KOPT-K1 (cell line): Measurements from ENCODE around the gene RNF130.

Experiments
- H3K27ac ChIP-seq: fragments of 200-600 bp; sonication (generic); 2 replicates; pipeline ENCODE4 v1.5.1; 2016; ENCODE audit warnings: antibody characterized with exemption, mild to moderate bottlenecking, low read depth, low read length; ENCODE audit not compliant: poor library complexity, severe bottlenecking
- H3K36me3 ChIP-seq: fragments of 200-600 bp; sonication (generic); 2 replicates; pipeline ENCODE4 v1.5.1; 2017; ENCODE audit warnings: antibody characterized with exemption, mild to moderate bottlenecking, low read length, moderate library complexity; ENCODE audit not compliant: insufficient read depth
- H3K9me3 ChIP-seq: fragments of 200-600 bp; sonication (generic); 2 replicates; pipeline ENCODE4 v1.5.1; 2017; ENCODE audit warnings: antibody characterized with exemption, low read length, mild to moderate bottlenecking; ENCODE audit not compliant: insufficient read depth, poor library complexity, severe bottlenecking

RNF130 gene, protein sequence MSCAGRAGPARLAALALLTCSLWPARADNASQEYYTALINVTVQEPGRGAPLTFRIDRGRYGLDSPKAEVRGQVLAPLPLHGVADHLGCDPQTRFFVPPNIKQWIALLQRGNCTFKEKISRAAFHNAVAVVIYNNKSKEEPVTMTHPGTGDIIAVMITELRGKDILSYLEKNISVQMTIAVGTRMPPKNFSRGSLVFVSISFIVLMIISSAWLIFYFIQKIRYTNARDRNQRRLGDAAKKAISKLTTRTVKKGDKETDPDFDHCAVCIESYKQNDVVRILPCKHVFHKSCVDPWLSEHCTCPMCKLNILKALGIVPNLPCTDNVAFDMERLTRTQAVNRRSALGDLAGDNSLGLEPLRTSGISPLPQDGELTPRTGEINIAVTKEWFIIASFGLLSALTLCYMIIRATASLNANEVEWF

DNA sequence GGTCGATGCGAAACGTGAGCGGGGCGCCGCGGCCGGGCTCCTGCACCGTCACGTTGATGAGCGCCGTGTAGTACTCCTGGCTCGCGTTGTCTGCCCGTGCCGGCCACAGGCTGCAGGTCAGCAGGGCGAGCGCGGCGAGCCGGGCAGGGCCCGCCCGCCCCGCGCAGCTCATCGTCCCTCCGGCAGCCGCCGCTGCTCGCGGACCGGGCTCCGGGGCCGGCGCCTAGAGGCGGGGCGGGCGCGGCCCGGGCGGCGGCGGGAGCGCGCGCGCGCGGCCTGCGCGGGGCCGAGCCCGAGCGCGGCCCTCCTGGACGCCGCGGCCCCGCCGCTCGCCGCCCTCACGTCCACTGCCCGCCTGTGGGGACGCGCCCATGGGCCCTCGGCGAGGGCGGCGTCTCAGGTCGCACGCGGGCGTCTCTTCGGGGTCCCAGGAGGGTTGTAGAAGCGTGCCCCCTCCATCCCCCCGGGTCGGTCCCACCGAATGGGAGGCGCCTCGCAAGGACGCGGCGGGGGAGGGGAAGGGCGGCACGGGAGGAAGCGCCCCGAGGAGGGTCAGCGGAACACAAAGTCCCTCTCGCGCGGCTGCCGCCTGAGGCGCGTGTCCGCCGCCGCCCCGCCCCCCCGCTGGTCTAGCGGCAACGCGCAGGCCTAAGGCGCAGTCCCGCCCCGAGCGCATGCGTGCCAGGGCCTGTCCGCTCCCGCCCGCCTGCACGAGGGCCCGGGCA, at the start of gene RNF130:
Gene RNF130, minus strand, starts transcription at position 229 of the 725 bp plus-strand sequence. Its CDS starts 57 bp downstream, at position 172.
- Histone ChIP-seq H3K36me3 (no peaks in the 10 kb centered on the region), H3K9me3 (peaks cover 3% of the 10 kb centered on the region), H3K27ac (peak within 1 kb of the TSS; percentile 72)

DNA sequence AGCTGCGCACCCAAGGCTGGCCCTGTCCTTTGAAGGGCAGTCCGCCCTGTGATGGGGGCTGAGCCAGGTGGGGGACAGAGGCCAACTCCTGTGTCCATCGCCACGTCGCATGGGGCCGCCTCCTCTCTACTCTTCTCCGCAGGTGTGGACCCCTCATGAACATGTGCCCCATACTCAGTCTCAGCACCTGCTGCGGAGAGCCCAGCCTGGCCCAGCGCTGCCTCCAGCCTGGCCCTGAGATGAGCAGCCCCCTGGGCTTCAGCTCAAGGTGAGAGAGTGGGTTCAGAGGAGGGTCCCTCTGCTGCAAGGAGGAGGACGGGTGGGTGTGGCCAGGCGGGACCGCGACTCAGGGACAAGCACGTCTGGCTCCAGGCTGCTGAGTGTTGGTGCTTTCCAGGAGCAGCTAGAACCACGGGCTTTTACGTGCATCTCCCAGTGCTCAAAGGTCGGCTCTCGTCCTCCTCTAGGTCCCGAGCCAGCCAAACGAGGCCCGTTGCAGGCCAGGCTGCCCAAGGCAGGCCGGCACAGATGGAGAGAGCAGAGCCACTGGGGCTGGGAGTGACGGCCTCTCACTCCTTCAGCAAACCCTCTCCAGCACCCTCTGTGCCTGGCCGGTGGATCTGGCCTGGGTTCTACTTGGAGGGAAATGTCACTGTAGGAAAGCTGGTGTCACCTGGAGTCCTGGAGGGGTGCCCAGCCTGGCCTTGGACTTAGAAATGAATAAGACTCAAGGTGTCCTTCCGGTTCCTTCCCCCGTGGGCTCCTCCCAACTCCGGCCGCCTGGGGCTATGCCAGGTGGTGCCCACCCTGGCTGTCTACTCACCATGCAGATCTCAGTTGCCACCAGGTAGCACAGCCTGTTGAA, 48.9 kb upstream of the RNF130 start:
- no peaks in the 10 kb centered on the region for H3K36me3 ChIP-seq
- no peaks in the 10 kb centered on the region for H3K9me3 ChIP-seq
- no peak overlapping the region for H3K27ac ChIP-seq

DNA sequence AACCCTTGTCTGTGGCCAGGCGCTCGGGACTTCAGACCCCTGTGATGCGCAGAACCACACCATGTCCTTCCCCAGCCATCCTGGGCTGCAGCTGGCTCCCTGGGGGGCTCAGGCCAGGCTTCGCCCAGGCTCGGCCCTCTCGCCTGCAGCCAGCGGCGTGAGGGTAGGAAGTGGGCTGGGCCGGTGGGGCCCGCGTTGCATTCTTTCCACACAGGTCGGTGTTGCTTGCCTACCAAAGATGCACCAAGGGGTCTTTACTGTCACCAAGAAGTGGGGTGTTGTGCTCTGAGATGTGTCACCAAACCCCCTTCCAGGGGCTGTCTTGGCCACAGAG, 48.3 kb upstream of the RNF130 start:
- H3K9me3 ChIP-seq: no peaks in the 10 kb centered on the region
- H3K27ac ChIP-seq: no peak overlapping the region

DNA sequence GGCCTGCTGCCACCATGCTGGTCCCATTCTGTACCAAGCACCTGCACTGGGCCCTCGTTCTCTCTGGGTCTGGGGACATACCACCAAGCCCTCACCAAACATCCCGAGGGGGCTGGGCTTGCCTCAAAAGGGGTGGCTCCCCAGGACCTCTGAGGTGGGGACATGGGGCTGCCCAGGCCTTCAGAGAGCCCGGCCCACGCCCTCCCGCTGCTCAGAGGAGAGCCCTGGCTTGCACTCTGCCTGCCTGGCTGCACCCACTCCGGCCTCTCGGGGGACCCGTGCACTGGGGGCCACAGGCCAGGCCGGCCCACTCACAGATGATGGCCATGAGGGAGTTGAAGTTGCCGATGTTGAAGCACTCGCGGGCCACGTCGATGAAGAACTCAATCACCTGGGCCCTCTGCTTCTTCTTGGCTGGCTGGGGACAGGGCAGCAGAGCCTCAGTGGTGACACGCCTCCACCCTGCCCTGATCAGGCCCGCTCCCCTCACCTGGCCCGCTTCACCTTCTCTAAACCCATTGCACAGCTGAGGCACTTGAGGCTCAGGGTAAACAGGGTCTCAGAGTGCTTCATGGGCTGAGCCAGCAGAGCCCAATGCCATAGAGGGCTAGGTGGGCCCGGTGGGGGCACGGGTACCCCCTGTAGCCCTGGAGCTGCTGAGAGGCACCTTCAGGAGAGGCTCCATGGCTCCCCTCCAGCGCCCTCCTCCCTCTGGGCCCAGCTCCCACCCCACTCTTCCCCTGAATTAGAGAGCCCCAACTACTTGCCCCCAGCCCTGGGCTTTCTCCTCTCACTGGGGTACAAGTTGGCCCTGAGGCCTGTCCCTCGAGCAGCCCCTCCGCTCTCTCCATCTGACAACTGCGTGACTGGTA, 47.7 kb upstream of the RNF130 start:
- no peak overlapping the region for H3K27ac ChIP-seq
- H3K9me3 ChIP-seq: no peaks in the 10 kb centered on the region
- no peaks in the 10 kb centered on the region for H3K36me3 ChIP-seq

More for the DNA sequence above, 48.3 kb upstream of the RNF130 start:
- no peaks in the 10 kb centered on the region for H3K36me3 ChIP-seq

DNA sequence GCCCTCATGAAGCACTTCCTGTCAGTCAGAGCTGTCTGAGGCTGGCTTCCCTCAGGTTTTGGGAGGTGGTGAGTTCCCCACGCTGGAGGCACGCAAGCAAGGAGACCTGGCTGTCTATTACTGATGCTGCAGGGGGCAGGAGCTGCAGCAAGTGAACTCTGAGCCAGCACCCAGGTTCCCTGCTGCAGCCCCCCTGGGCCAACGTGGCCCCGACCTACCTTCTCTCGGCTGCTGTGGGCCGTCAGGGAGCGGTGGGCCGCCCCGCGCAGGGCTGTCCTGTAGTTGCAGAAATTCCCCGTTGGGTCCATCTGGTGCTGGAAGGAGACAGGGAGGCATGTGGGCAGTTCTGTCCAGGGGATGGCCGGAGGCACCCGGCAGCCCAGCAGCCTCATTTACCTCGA, 46.8 kb upstream of the RNF130 start:
- Histone ChIP-seq H3K9me3 (no peaks in the 10 kb centered on the region), H3K27ac (no peak overlapping the region), H3K36me3 (no peaks in the 10 kb centered on the region)

DNA sequence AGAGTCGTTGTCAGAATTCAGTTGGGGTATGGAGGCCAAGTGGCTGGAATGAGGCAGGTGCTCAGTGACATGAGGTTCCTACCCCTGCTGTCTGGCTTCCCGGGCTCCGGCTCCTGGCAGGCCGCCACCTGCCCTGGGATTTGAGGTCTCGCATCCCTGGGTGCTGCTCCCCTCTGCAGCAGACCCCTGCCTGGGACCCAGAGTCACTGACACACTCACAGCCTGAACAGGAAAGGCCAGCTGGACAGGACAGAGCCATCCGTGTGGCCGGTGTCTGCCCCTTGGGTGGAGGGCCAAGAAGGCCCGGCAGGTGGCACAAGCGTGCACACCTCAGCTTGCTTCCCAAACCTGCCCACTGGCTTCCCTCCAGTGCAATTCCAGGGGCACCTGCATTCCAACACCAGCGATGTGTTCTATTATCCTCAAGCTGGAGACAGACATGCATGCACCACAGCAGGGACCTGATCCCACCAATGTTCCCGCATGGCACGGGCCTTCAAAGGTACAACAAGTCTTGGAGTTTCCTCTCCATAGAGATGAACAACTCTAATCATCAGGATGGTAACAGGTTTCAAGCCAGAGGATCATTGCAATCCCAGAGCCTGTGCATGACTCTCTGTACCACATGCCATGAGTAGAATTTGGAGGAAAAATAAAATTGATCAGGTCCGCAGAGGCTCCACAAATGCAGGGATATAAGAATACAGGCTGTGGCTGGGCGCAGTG, 45.6 kb upstream of the RNF130 start:
- no peaks in the 10 kb centered on the region for H3K9me3 ChIP-seq
- no peak overlapping the region for H3K27ac ChIP-seq
- no peaks in the 10 kb centered on the region for H3K36me3 ChIP-seq

DNA sequence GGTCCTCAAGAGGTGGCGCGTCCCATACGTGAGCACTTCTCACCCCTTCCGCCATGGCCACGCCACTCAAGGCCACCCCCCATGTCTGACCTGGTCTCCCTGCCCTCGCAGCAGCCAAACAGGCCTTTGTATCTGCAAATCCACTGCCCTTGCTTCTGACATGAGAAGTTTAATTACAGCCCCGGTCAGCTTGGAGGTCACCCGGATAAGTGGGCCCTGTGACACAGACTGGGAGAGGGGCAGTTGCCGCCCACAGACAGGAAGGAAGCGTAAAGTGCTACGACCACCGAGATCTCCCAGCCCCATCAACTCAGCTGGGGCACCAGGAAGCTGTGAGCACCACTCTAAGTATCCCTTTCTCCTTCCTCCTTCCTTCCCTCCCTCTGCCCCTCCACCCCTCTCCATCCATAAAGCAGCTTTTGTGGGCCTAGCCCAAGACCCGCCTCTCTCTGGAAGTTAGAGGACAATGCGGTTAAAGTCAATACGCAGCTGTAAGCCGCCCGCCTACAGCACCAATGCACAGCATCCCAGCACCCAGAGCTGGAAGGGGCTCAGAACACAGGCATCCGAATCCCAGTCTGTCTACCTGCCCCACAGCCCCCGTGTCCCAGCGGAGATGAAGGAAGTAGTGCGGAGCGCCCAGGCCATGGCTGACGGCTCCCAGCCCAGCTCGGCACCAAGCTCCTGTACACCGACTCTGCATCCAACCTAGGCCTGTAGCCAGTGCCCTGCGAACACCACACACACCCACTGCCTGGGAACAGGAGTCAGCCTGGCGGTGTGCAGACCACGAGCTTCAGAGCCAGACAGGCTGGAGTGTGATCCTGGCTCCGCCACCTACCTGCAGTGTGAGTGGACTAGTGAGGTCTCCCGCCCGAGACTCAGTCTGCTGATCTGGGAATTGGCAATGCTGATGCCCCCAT, 44.8 kb upstream of the RNF130 start:
- no peak overlapping the region for H3K27ac ChIP-seq
- no peaks in the 10 kb centered on the region for H3K36me3 ChIP-seq
- H3K9me3 ChIP-seq: no peaks in the 10 kb centered on the region

DNA sequence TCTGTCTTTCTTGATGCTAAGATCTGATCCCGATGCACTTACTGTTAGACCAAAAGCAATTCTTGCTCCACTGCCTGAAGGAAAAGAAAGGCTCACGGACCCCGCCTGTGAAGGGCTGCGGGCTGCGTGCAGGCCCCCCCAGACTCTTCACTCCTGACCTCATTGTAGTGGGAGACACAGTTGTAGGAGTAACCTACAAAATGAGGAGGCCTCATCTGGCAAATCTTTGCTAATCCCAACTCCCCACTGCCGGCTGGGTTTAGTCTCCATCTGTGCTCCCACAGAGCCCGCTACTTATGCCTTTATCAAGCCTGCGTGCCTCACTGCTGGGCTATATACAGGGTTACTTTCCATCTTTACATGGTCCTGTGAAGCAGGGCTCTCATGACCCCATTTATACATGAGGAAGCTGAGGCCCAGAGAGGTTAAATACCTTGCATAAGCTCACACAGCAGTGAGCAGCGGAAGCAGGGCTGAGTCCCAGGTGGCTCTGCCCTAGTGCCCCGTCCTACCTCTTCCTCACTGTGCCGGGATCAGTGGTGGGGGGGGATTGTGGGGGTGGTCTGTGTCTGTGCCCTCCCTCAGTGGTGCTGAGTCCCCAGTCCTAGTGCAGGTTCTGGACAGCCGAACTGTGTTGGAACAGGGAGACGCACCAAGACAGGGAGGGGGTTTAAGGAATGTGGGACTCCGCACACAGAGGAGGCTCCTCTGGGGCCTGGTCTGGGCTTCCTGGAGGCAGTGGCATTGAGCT, 43.9 kb upstream of the RNF130 start:
- no peaks in the 10 kb centered on the region for H3K9me3 ChIP-seq
- no peak overlapping the region for H3K27ac ChIP-seq

DNA sequence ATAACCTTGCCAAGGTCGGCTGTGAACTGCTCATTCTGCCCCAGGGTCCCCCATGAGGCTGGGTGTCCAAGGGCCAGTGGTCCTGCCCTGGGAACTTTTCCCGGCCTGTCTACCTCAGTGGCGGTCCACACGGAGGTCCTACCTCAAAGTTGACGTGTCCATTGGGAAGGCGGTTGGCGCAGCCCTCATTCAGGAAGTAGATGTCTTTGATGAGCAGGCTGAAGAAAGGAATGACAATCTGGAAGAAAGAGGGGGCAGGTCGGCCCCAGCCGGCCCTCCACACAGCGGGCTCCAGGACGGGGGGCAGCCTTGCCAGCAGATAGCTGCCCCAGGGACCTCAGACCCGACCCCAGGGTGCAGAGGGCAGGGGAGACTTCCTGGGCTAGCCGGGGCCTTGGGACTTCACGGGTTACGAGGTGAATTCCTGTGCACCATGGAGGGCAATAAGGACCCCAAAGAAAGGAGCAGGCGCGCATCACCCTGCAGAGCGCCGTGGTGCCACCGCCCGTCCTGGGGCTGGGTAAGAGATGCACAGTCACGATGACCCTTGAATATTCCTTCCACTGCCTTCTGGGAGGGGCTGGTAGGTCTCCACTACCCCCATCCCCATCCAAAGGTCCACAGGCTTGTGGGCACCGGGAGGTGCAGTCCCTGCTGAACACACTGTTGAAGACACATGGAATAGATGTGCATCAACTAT, 42.9 kb upstream of the RNF130 start:
- Histone ChIP-seq H3K9me3 (no peaks in the 10 kb centered on the region), H3K27ac (no peak overlapping the region), H3K36me3 (no peaks in the 10 kb centered on the region)

More for the DNA sequence above, 43.9 kb upstream of the RNF130 start:
- no peaks in the 10 kb centered on the region for H3K36me3 ChIP-seq

DNA sequence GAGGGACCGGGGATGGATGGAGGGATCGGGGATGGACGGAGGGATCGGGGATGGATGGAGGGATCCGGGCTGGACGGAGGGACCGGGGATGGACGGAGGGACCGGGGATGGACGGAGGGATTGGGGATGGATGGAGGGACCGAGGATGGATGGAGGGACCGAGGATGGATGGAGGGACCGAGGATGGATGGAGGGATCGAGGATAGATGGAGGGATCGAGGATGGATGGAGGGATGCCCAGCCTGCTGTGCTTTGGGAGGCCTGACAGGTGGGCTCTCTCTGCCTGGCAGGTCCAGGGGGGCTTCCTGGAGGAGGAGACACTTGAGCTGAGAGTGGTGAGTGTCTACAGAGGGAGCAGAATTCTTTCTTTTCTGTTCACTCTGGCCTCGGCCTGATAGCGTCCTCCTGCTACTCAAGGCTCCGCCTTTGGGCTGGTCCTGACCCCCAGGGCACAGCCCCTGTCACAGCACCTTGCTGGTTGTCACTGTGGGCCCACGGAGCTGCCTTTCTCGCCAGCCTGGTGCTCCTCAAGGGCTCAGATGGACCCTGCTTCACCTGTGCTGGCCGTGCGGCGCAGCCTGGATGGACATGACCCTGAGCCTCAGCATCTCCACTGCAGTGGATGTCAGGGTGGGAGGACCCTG, 42.2 kb upstream of the RNF130 start:
- Histone ChIP-seq H3K27ac (no peak overlapping the region), H3K9me3 (no peaks in the 10 kb centered on the region), H3K36me3 (no peaks in the 10 kb centered on the region)

DNA sequence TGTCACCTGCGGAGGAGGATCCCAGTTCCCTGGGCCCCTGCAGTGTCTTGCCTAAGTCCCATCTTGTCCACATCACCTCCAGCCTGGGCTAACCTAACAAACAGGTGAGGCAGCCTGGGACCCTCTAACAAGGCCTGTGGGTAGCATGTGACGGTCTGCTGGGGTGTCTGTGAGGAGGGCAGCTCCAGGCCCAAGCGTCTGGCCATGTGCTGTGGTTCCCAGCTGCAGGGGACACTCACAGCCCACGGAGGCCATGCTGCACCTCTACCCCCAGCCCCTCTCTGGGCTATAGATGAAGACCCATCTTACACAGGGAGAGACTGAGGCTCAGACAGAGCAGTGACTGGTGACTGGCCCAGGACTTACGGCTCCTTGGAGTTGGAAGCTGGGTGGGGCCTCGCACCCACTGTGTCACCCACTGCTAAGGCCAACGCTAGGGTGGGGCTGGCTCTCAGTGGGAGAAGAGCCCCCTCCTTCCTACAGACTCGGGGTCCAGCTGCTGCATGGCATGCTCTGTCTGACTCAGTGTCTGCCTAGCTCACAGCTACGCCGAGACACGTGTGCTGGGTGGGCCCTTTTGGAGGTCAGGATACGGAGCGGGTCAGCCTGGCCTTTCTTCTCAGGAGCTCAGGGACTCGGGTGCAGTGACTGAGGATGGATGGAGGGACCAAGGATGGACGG, 40.8 kb upstream of the RNF130 start:
- peaks cover 10% of the 10 kb centered on the region for H3K9me3 ChIP-seq
- H3K27ac ChIP-seq: no peak overlapping the region
- H3K36me3 ChIP-seq: no peaks in the 10 kb centered on the region
